Spleen (tissue), 11 donors: Measurements from ENCODE around the gene LRRC47. TPM values are rescaled to one million over a fixed set of nuclear protein-coding genes. Genes with fewer than 3 reads are reported as not detected.
"Not testable (repeated sequence)": the region's sequence is repeated elsewhere in the genome, so short reads cannot be mapped to it uniquely, and the experiment has no call there.

Source experiments
- DNase-seq: peaks from one replicate; pipeline ENCODE4 v3.0.0-alpha.2; 2020
- H3K27ac ChIP-seq, 8 donors: fragments of 200-600 bp; sonication (generic) in 7 of 8; 1 replicate in 4 of 8; 2 replicates in 4 of 8; pipeline versions ENCODE4 v1.5.0 to v1.8.0; 2016 to 2021; ENCODE audit warnings: inconsistent platforms in 4 of 8, mild to moderate bottlenecking in 4 of 8, moderate library complexity in 1 of 8
- H3K27me3 ChIP-seq, 7 donors: fragments of 200-600 bp; sonication (generic) in 6 of 7; replicated peaks in 1 of 7; 1 replicate in 4 of 7; 2 replicates in 3 of 7; pipeline versions ENCODE4 v1.5.0 to v1.8.0; 2016 to 2021; ENCODE audit warnings: inconsistent platforms in 3 of 7, mild to moderate bottlenecking in 1 of 7
- H3K36me3 ChIP-seq, 6 donors: fragments of 200-600 bp; sonication (generic) in 5 of 6; 1 replicate in 4 of 6; 2 replicates in 2 of 6; pipeline versions ENCODE4 v1.5.0 to v1.8.0; 2016 to 2021; ENCODE audit warnings: inconsistent platforms in 2 of 6
- H3K4me1 ChIP-seq, 6 donors: fragments of 200-600 bp; sonication (generic) in 5 of 6; 1 replicate in 3 of 6; 2 replicates in 3 of 6; pipeline versions ENCODE4 v1.5.0 to v1.8.0; 2016 to 2021; ENCODE audit warnings: inconsistent platforms in 3 of 6
- H3K4me3 ChIP-seq, 8 donors: fragments of 200-600 bp; sonication (generic) in 7 of 8; 1 replicate in 4 of 8; 2 replicates in 4 of 8; pipeline versions ENCODE4 v1.5.0 to v1.8.0; 2016 to 2021; ENCODE audit warnings: inconsistent platforms in 4 of 8, mild to moderate bottlenecking in 4 of 8, moderate library complexity in 2 of 8
- H3K9me3 ChIP-seq, 8 donors: fragments of 200-600 bp; sonication (generic) in 7 of 8; 1 replicate in 4 of 8; 2 replicates in 4 of 8; pipeline versions ENCODE4 v1.5.0 to v1.8.0; 2016 to 2021; ENCODE audit warnings: inconsistent platforms in 4 of 8
- CTCF ChIP-seq, 11 experiments: fragments of 200-600 bp in 7 of 11; fragments of 450-650 bp in 4 of 11; sonication (generic) in 4 of 11; IDR thresholded peaks in 8 of 11; conservative IDR thresholded peaks in 3 of 11; 1 replicate in 7 of 11; 2 replicates in 4 of 11; pipeline versions ENCODE4 v1.4.0 to v1.8.0; 2016 to 2021; ENCODE audit warnings: antibody characterized with exemption in 11 of 11, inconsistent platforms in 4 of 11, mild to moderate bottlenecking in 1 of 11
- POLR2A ChIP-seq, 3 donors: fragments of 450-650 bp; IDR thresholded peaks; one replicate each; pipeline ENCODE4 v1.5.1; 2017; ENCODE audit warnings: antibody characterized with exemption in 3 of 3, mild to moderate bottlenecking in 1 of 3
- POLR2AphosphoS5 ChIP-seq, 3 donors: sonication (generic); formaldehyde crosslinking; IDR thresholded peaks; one replicate each; pipeline ENCODE4 v1.5.1; 2017; ENCODE audit warnings: antibody characterized with exemption in 3 of 3
- WGBS, 5 donors: extraction: QIAGEN DNeasy Blood & Tissue Kit in 3 of 5; methylation state at CpG; one replicate each; pipeline versions ENCODE4 v1.1.5 to v1.1.7; 2013 to 2018; 5-methylcytosine and 5-hydroxymethylcytosine counted together
- intact Hi-C: fragments of 100-400 bp; cut with DNase I; formaldehyde crosslinking; loops from one replicate; pipeline ENCODE4 v1.15.0; 2023; ENCODE audit warnings: low total_unique reads
- polyA plus RNA-seq, 3 donors: library from polyadenylated mRNA; stranded (reverse); fragments of 200-250 nt; gene quantifications; one replicate each; pipeline ENCODE4 v1.2.1, GENCODE V29; 2013
- total RNA-seq, 7 donors: library from RNA; depleted of rRNA in 3 of 7; stranded (reverse); fragments of >200 nt in 3 of 7; fragmentation: NEBNext Ultra II Directional in 4 of 7; extraction: Animal tissue kit (Norgen Biotek cat#: 25700) in 4 of 7; gene quantifications; one replicate each; pipeline versions ENCODE4 v1.1.0 to v1.2.1, GENCODE V29; 2016 to 2021
- donor health status: healthy with polysubstance abuse.
- donor health status: DM: no; HTN: no; CAD: no; lungs with moderate emphysema.
- donor health status: DM: no; HTN: no; CAD: no.
- donor health status: Bipolar disorder and iron deficiency.
- donor health status: healthy.
- donor health status: DM: no; HTN: no; CAD: no.
- donor health status: DM: yes; HTN: yes; CAD: no.

The LRRC47 gene
- total and polyA plus RNA-seq, 10 donors, result 12.5 to 39.0 (median 26.7) TPM

DNA sequence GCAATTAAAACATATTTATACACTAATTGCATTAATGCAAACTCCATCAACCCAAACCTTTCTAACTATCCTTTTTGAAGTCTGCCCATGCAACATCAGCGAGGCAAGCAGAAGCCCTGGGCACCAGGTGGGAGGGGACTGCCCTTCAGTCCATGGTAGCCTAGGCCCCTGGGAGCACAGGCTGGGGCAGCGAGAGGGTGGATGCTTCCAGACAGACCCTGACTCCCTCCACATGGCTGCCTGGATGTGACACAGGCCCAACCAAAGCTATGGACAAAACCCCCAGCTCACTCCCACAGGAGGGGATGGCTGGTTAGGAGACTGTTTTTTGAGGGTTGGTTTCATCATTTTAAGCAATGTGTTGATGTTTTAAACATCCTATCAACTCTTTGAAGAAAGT lies 17.8 kb upstream of the LRRC47 start:
- Histone ChIP-seq H3K36me3 (peaks cover 0 to 50% (median 23%) of the 10 kb centered on the region in 6 donors), H3K4me3 (no peak overlapping the region), H3K4me1 (no peaks in the 10 kb centered on the region), H3K27ac (no peak overlapping the region), H3K27me3 (no peaks in the 10 kb centered on the region), H3K9me3 (no peaks in the 10 kb centered on the region)
- DNase-seq, result no peak
- intact Hi-C loops, result no loop called here
- no peak for TF ChIP-seq POLR2AphosphoS5 (IDR thresholded peaks at IDR 0.05)
- no peak for TF ChIP-seq CTCF (IDR thresholded peaks at IDR 0.05 in 8 of 11, conservative IDR thresholded peaks at IDR 0.05 in 3 of 11)
- TF ChIP-seq POLR2A (IDR thresholded peaks at IDR 0.05), result no peak
- WGBS, 5 donors, result 93 to 100% (median 98%) methylated on average over 2 of the region's 2 CpGs

DNA sequence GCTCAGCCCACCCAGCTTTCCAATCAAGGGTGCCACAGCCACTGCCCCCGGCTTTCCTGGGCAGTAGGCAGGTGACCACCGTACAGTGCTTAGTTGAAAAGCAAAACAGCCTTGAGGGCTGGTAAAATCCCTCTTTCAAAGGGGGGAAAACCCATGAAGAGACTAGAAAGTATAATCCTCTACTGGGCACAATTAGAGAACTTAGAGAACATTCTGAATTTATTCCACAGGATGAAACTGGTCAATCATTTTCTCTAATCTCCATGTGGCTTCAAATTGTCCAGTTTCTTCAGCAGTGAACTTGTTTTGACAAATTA lies 15.3 kb upstream of the LRRC47 start:
- 39 to 63% (median 52%) methylated on average over 2 of the region's 2 CpGs for WGBS, 5 donors
- Histone ChIP-seq H3K9me3 (peaks cover 0 to 9% (median 0%) of the 10 kb centered on the region in 8 donors), H3K4me3 (no peak overlapping the region), H3K27me3 (no peaks in the 10 kb centered on the region), H3K36me3 (peaks cover 0 to 31% (median 21%) of the 10 kb centered on the region in 6 donors), H3K27ac (no peak overlapping the region), H3K4me1 (no peaks in the 10 kb centered on the region)
- DNase-seq, result no peak
- intact Hi-C loops, result no loop called here
- TF ChIP-seq CTCF (IDR thresholded peaks at IDR 0.05 in 8 of 11, conservative IDR thresholded peaks at IDR 0.05 in 3 of 11) (no peak), POLR2A (IDR thresholded peaks at IDR 0.05) (no peak)

DNA sequence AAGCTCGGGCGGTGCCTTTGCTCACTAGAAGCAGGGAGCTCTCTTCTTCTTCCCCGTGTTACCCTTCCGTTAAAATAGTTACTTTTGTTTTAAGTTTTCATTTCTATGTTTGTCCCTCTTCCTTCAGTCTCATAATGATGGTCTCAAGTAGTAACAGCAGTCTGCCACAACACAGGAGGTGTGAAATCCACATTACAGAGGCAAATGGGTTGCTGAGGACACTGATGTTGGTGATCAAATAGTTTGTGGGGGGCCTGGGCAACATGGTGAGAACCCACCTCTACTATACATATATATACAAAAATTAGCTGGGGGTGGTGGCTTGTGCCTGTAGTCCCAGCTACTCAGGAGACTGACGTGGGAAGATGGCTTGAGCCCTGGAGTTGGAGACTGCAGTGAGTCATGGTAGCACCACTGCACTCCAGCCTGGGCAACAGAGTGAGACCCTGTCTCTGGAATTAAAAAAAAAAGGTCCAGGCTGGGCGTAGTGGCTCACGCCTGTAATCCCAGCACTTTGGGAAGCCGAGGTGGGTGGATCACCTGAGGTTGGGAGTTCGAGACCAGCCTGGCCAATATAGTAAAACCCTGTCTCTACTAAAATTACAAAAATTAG lies 14.0 kb upstream of the LRRC47 start:
- 73 to 87% (median 76%) methylated on average over 9 of the region's 9 CpGs for WGBS, 5 donors
- intact Hi-C loops, H3K27me3 ChIP-seq, DNase-seq, H3K4me1 ChIP-seq, H3K9me3 ChIP-seq, H3K27ac ChIP-seq, H3K4me3 ChIP-seq: not testable (repeated sequence)
- H3K36me3 ChIP-seq, result peaks cover 0 to 18% (median 12%) of the 10 kb centered on the region in 6 donors

DNA sequence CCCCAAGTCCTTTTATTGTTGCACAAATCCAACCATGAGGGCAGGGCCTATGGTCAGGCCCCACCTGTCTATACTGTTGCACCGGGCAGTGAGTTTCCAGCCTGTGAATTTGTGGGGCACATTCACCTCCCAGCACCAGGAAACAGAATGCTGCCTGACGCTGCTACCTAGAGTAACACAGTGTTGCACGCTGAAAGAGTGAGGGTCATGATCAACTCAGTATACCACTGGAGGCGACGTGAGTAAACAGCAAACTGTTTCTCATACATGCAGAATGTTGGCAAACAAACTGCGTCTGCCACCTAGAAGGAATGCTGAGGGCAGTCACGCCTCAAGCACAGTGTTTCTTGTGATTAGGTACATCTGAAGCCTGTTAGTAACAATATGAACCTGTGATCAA lies 13.4 kb upstream of the LRRC47 start:
- no peaks in the 10 kb centered on the region for H3K4me1 ChIP-seq
- intact Hi-C loops, result no loop called here
- no peaks in the 10 kb centered on the region for H3K27me3 ChIP-seq
- TF ChIP-seq POLR2AphosphoS5 (IDR thresholded peaks at IDR 0.05), result no peak
- TF ChIP-seq POLR2A (IDR thresholded peaks at IDR 0.05), result no peak
- TF ChIP-seq CTCF (IDR thresholded peaks at IDR 0.05 in 8 of 11, conservative IDR thresholded peaks at IDR 0.05 in 3 of 11), result no peak
- 72 to 82% (median 77%) methylated on average over 5 to 7 of the region's 7 CpGs for WGBS, 5 donors
- peaks cover 0 to 9% (median 0%) of the 10 kb centered on the region in 8 donors for H3K9me3 ChIP-seq
- no peak for DNase-seq
- H3K36me3 ChIP-seq, result peaks cover 0 to 12% (median 7%) of the 10 kb centered on the region in 6 donors
- no peak overlapping the region for H3K4me3 ChIP-seq
- H3K27ac ChIP-seq, result no peak overlapping the region

DNA sequence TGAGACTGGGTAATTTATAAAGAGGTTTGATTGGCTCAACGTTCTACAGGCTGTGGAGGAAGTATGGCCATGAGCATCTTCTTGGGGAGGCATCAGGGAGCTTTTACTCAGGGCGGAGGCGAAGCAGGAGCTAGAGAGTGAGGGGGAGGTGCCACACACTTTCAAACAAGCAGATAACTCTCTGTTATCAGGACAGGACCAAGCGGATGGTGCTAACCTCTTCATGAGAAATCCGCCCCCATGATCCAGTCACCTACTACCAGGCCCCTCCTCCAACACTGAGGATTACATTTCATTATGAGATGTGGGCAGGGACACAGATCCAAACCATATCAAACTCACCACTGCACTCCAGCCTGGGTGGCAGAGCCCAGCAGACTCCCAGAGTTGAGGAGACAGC lies 11.5 kb upstream of the LRRC47 start:
- intact Hi-C loops, result no loop called here
- 69 to 87% (median 73%) methylated on average over 5 of the region's 5 CpGs for WGBS, 5 donors
- no peaks in the 10 kb centered on the region for H3K36me3 ChIP-seq
- H3K27me3 ChIP-seq, result peaks cover 0 to 9% (median 0%) of the 10 kb centered on the region in 7 donors
- no peak overlapping the region for H3K27ac ChIP-seq
- DNase-seq, result no peak
- H3K9me3 ChIP-seq, result peaks cover 0 to 9% (median 0%) of the 10 kb centered on the region in 8 donors
- no peak for TF ChIP-seq POLR2A (IDR thresholded peaks at IDR 0.05)
- no peak overlapping the region for H3K4me3 ChIP-seq
- H3K4me1 ChIP-seq, result no peaks in the 10 kb centered on the region
